KG1 (cell line): ENCODE data around the gene CYP11A1.

Experiments used
- DNase-seq: peaks from one replicate; lab custom pipeline; 2025; lab: John Stamatoyannopoulos, UW

The CYP11A1 gene

DNA sequence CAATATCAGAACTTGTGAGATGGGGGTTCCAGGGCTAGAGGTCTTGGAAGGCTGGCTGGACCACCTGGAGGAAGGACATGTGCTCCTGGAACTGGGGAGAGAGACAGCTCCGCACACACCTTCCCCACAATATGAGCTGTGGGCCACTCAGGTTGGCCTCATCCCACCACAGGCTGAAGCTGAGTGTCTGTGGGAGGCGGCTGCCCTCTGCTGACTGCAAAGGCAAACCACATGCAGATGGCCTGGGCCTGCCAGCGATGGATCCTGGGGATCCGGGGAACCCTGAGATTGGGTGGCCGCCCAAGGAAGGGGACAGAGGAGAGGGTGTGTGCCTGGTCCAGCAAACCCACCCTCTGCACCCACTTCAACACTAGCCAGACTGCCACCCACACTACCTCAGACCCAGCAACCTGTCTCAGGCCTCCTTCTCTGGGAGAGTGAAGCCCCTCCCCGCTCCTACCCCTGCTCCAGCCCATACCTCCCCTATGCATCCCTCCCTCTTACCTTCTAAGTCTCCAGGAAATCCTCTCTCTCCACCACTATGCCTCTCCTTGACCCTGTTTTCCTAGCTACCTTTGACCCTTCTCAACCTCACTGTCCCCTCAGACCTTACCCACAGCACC, 44.8 kb downstream of the CYP11A1 start:
- DNase-seq = no peak

DNA sequence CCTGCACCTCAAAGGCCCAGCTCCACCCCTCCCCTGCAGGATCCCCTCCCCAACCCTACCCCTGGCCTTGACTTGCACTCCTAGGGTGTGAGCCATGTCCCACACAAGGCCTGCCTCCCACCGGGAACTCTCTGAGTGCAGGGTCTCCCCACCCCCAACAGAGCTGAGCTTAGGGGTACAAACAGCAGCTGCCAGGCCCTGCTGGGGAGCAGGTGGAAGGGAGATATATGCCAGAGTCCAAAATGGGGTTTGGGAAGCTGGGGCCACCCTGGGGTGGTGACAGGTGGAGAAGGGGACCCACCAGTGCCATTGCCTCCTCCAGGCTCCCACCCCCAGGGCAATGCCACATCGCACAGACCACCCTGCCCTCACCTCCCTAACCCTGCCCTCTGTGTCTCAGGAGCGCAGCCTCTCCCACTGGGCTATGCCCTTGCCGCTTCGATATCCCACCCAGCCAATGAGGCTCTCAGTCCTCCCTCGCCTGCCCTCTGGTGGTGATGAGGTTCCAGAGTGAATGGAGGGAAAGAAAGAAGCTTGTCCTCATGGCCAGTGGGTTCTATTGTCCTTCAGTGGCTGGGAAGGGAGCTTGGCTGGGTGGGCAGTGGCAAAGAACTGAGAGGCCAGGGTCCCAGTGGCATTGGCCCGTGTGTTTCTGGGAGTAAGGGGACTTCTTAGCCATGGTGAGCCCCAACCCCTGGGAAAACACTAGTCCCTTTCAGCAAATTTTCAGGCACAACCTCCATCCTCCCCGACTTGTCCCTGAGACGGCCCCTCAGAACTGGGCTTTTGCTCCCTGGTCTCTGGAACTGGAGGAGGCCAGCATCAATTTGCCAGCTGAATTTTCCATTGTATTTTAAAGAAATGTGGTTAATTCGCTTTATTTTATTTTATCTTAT, 46.8 kb downstream of the CYP11A1 start:
- DNase-seq = no peak

DNA sequence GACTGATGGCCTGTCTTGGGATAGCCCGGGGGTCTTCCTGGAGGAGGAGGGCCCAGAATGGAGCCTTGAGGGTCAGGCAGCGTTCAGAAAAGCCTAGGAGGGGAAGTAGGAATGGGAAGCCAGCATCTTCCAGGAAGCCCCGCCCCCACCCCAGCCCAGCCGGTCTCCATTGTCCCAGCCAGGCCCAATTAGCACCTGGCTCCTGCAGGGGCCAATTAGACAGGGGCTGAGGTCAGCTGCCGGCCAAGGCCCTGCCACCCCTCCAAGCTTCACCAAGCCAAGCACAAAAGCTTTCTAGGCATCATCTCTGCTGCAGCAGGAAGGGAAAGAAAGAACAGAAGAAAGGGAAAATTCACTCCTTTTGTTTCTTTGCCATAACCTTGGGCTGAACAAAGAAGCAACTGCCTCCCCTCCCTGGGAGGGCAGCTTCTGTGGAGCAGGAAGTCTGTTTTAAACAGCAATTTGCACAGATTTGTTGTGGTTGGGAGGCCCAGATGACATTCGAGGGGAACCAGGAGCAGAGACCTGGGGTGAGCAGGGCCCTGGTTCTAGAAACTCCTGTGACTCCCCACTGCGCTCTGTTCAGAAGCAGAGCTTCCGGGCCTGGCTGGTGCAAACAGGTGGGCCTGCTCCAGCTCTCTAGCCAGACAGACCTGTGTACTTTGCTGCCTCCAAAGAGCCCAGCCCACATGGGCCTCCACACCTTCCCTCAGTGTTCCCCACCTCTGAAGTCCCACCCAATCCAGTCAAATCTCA, 47.7 kb downstream of the CYP11A1 start:
- DNase-seq = no peak

DNA sequence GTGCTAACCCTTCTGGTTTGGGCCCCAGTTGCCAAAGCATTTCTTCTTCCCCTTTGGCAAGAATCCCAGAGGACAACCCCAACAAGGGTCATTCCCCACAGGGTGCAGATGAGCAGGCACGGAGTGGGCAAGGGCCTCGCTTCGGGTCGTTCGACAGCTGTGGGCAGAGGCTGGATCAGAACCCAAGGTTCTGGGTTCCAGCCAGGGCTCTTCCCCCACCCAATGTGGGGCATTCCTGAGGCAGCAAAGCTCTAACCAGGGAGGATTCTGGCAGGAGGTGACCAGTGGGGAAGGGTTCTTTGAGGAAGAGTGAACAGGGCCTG, 48.3 kb downstream of the CYP11A1 start:
- no peak for DNase-seq

DNA sequence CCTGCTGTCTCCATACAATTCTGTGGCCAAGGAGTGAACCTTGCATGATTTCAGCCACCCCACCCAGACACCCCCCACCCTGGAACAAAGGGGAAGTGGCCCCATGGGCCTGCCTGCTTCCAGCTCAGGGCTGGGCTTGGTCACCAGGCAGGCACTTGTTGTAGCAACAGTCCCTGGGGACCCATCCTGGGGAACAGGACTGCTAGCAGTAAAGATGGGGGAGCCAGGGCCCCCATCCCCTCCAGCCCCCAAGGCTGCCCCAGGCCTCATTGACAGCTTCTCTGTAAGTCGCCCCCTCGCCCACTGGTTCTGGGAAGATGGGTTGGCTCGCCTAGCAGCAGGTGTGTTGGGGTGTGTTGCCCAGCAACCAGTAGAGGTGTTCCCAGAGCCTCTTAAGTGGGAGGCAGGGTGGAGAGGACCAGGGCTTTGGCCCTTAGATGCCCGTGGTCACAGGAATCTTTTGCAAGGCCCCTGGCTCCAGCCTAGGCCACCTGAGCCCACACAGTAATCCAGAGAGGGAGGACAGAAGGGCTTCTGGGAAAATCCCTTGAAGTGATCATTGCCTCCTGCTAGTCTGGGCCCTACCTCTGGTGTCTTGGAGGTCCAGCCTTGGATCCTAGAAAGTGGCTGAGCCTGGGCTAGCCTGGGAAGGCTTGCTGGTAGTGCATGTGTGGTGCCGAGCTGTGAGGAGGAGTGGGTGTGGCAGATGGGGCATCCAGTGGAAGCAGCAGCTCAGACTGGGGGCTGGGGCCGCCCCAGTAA, 48.9 kb downstream of the CYP11A1 start:
- DNase-seq = no peak

DNA sequence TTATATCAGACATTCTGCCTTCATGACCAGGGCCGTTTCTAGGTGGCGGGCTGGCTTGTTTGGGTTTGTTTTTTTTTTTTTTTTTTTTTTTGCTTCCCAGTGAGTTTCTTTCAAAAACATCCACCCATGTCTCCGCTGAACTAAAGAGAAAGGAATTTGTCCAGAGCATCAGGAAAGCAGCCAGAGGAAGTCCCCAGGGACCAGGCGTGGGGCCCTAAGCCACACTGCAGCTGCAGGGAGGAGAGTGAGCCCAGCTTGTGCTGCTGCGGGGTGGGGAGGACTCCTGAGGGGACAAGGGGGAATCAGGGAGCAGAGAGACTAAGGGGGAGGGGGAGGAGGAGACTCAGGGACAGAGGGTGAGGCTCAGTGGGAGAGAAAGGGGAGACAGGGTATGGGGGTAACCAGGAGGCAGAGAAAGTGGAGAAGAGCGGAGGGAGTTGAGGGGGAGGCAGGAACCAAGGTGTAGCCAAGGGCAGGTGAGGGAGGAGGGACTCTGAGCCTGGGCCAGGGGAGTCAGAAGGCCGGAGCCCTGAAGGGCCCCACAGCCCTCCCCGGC, 49.5 kb downstream of the CYP11A1 start:
- no peak for DNase-seq

DNA sequence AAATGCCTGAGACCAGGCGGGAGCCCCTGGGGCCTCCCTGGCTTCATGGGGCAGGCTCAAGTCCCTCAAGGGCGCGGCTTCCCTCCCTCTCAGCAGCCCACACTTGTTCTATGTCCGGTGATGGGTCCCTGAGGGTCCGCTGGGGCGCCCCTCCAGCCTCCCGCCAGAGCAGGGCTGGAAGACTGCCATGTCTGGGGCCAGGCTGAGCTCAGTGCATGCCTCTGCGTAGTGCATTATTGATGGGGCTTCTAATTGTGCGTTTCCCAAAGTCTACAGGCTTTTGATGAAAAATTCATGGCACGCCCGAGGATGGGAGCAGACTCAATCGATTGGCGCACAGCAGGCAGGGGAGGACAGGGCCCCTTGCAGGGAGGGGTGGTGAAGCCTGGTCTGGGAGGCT, 51.3 kb downstream of the CYP11A1 start:
- DNase-seq = no peak

DNA sequence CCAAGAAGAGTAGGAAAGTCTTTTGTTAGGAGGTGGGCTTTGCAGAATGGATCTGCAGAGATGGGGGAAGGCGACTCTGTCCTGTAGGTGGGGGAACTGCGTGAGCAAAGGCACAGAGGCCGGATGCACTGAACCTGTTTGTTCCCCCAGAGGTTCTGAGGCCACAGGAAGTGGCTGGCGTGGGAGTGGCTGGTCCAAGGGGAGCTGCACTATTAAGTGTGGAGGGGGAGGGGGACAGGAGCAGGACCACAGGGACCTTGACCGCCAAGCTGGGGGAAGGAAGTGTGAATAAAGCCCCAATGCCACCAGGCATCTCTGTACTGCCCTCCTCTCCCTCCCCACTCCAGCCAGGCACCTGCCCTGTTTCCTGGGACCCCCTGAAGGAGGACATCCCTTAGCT, 51.8 kb downstream of the CYP11A1 start:
- DNase-seq = no peak

DNA sequence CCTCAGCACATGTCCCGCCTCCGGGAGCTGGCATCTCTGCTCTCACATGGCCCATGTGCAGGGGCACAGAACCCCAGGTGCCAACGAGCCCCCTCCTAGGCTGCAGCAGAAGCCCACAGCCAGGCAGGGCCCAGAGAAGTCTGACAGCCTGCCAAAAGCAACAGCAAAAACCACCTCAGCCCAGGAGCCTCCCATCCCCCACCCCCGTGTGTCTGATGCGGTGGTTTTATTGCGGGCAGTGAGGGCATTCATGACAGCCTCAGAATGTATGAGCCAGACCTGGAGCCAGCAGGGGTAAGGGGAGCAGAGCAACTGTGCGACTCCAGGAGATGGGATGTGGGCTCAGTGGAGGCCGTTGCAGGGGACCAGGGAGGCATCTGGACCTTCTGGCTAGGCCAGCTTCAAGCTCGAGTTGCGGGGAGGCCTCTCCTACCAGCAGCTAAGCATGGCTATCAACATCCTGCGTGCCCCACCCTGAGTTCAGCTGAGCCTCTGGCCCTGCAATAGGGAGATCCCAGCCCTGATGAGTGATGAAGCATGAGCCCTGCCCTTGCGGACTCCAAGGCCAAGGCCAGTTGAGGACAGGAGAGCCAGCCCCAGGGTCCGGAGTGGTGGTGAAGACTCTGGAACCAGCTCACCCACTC, 52.5 kb downstream of the CYP11A1 start:
- no peak for DNase-seq

DNA sequence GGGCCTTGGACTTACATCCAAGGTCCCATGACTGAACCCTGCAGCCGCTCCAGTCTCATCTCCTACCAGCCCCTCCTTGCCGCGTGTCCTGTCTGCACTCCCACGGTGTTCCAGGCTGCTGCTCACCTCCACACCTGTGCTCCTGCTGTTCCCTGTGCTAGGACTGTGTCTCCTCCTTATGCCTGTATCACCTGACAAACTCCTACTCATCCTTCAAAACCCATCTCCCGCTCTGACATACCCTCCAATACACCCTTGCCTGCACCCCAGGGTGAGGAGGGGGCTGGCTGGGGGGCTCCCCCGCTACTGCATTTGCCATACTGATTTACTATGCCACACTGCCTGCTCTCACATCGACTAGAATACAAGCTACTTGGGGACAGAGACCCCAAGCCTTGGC, 53.6 kb downstream of the CYP11A1 start:
- no peak for DNase-seq

DNA sequence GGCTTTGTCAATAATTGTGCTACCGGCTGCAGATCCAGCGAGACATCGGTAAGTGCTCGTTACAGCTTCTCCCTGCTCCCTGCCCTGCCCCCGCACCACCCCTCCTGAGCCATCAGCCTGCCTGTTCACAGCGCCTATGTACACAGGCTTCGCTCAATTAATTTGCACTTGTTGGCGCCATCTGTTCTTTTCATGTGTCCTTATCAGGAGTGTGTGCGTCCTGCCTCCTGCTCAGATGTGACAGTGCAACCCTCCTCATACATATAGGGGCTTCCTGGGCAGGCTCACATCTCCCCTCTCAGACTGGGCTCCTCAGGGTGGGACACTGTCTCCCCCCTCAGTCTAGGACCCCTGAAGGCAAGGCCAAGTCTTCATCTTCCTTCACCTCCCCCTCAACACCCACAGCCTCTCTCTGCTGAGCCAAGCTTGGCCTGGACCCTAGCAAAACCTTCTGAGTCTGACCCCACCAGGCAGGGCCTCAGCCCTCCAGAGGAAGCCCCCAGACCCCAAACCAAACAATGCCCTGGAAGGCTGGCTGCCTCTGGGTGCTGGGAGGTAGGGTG, 54.9 kb downstream of the CYP11A1 start:
- DNase-seq = no peak

DNA sequence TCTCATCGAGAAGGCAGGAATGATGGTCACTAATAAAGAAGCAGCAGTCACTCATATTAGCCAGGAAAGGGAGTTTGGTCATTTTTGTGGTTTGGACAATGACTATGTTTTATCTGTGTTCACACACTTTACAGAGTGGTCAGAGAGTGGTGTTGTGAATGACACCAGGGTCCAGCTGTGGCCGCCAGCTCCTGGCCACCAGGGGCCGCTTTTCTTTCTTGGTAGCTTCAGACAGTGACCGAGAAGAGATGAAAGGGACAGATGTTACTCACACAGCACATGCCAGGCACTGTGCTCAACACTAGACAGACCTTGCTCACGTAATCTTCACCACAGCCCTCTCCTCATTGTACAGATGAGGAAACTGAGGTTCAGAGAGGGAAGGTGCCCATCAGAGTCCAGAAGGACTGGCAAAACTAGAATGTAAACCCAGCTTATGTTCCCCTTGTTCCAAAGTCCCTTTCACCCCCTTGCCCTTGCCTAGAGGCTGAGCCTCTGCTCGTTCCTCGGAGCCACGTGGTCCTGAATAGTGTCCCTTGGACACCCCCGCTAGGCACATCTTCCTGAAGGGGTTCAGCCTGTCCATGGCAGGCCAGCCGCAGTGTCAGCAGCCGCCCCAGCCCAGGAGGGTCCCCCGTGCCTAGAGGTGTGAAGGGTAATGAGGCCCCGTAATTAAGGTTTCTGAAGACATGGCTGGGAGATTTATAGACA, 55.6 kb downstream of the CYP11A1 start:
- DNase-seq = no peak

DNA sequence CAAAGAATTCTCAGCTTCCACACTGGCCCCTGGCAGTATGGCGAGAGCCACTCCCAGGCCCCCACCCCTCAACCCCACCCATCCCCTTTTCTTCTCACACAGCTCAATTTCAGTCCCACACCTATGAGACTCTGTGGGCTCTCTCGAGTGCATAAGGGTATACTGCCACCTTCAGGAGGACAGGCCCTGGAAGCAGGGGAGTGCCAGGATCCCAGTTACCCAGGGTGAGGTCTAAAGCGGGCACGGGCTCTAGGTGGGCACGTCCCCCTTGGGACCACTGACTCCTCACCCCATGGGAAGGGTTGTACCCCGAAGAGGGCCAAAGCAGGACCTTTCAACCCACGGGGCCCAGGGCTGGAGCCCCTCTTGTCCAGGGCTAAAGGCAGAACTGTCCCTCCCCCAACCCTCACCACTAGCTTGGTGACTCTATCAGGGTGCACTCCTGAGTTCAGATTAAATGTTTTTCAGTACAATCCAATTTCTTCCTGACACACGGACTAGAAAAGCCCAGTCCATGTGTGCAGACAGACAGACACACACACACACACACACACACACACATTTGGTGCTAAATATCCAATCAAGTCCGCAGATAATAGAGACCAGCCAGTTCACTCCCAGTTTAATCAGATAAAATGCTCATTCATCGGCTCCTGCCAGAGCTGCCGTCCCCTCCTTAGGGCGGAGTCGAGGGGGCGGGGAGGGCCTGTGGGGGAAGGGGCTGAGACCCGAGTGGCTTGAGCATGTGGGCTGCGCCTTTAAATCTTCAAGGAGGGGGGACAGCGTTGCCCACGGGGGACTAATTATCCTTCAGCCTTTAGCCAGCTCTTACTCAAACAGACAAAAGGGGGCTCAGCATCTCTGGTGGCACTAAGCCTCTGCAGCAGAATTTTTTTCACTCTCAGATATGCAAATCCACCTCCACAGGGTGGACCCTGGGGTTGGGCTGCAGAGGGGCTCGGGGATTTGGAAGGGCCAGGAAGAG, 59.3 kb downstream of the CYP11A1 start:
- DNase-seq = no peak

DNA sequence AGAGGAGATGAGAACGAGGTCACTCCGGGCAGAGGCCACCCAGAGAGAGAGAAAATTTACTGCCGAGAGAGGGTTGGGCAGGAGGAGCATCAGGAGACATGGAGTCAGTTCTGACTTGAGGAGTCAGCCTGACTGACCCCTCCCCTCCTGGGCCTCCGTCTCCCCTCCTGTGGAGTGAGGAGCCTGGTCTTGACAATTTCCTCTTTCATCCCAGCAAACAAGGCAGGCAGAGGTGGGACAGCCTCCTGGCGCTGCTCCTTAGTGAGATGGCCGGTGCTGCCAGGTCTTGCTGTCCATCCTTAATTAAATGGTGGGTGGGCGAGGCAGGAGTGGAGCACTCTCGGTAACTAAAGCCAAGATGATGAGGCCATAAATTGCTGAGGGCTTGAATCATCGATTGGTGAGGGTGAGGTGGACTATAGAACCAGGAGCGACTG, 60.6 kb downstream of the CYP11A1 start:
- no peak for DNase-seq

DNA sequence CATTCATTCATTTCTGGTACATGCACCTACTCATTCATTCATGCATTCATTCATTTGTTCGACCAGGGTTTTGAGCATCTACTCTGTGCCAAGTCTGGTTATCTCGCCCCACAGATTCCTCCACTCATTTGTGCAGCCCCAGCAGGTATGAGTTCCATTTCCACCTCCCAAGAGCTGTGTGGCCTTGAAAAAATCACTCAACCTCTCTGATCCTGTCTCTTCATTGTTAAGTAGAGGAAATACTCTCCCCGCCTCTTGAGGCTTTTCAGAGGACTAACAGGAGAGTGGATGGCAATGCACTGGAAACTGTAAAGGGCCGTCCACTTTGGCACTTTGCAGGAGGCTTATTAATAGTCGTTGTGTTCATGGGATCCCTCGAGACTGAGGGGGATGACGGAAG, 61.8 kb downstream of the CYP11A1 start:
- DNase-seq = no peak

DNA sequence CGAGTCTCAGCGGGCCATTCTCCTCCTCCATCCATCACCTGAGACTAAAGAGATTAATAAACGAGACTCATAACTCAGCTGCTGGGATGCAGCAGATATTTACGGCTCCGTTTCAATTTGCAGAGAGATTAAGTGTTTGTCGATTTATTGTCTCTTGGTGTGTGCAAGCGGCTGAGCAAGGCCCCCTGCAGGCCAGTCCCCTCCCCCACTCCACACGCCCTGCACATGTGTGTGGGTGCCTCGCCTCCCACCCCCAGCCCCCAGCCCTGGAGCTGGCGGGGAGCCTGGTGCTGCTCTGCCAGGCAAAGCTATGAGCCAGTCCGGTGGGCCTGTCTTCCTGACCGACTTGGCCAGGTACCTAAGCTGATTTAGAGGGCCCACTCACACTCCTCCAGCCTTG, 63.0 kb downstream of the CYP11A1 start:
- DNase-seq = no peak

DNA sequence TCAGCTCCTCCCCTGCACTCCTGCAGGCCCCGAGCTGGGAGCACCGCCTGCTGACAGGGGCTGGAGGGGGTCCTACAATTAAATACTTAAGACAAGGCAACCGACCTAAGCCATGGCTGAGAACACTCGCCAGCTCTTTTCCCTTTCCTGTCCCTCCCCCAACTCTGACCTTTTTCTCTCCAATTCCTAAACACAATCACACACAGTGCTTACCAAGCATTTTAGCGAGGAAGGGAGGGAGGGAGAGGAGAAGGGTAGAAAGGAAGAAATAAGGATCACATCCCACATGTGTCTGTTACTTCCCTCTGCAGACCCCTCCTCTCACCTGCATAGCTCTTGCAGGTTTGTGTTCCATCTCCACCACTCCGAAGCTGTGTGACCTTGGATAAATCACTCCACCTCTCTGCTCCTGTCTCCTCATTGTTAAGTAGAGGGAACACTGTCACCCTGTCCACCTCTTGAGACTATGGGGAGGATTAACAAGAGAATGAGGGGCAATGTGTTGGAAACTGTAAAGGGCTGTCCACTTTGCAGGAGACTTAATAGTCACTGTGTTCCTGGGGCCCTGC, 63.6 kb downstream of the CYP11A1 start:
- DNase-seq = no peak

DNA sequence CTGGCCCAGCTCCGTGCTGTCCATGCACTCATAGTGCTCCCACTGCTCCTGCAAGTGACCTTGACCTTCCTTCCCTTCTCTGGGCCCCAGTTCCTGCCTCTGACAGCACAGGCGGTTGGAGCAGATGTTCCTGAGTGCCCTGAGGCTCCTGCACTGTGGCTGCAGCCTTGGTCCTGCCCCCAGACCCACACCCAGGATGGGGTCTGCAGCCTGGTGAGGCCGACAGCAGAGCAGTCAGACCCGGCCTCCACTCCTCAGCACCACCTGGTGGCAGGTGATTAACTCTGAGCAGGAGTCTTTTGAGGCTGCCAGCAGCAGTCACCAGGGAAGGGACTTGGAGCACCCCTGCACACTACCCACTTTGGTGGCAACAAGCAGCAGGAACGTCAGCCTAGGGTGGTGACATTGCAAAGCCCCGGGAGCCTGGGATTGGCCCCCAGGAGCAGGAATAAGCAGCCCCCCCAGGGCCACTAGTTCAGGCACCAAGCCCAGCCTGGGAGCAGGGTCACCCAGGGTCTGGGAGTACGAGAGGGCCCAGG, 64.6 kb downstream of the CYP11A1 start:
- no peak for DNase-seq
